ENCODE results near the gene SMG6. TPM values are rescaled to one million over a fixed set of nuclear protein-coding genes. Genes with fewer than 3 reads are reported as not detected.

Gene SMG6
- total and polyA plus RNA-seq, 2 of the 8 experiments (the other 6 are each of a cell fraction or from before 2014, with no cell fraction given), result 18.5 to 25.2 TPM

DNA sequence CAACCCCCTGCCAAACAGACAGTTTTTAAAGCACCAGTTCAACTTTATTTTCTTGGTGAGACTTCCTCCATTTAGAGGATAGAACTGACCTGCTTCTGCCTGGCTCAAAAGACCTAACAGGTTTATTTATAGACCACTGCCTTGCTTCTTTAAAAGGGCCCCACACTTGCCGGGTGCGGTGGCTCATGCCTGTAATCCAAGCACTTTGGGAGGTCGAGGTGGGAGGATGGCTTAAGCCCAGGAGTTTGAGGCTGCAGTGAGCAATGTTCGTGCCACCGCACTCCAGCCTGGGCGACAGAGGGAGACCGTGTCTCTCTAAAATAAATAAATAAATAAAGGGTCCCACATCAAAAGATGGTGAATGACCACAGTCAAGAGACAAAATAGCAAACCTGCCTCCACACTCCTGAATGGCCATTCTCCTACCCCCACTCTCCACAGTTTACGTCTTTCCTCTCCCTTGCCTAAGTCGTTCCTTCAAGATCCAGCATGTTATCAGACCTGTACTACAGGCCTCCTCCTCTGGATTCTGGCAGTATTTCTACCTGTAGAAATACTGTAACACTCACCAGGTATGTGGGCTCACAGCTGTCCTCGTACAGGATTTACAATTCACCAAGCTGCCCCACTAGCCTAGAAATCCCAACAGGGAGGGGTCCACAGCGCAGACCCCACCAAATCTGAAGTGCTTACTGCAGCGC lies 95.6 kb downstream of the SMG6 start:
- FAIRE-seq (no peak), DNase-seq (ENCODE audit: low read depth in 1 of 2, low spot score in 2 of 2) (no peak)
- Histone ChIP-seq H2BK120ac (replicated peaks; ENCODE audit: low read depth, low read length) (no peak overlapping the region), H3K4me1 (replicated peaks in 1 of 4; ENCODE audit: control insufficient read depth in 3 of 4, insufficient read depth in 4 of 4, low read length in 3 of 4) (peaks cover 0 to 3% (median 0%) of the 10 kb centered on the region in 4 experiments; a peak in 1 of 7 replicates), H3K36me3 (ENCODE audit: control insufficient read depth in 2 of 4, insufficient read depth in 4 of 4, low read length in 3 of 4) (no peaks in the 10 kb centered on the region), H2AK5ac (ENCODE audit: low read depth, low read length) (no peak overlapping the region), H2BK15ac (ENCODE audit: low read length) (no peak overlapping the region), H2AFZ (ENCODE audit: low read length) (no peak overlapping the region), H3K4ac (replicated peaks; ENCODE audit: insufficient read length, low read depth, low read length) (no peak overlapping the region), H3K23me2 (ENCODE audit: low read depth, low read length) (no peaks in the 10 kb centered on the region), H2BK5ac (ENCODE audit: low read depth, low read length) (no peak overlapping the region), H3K18ac (ENCODE audit: extremely low read depth, low read length) (no peak overlapping the region), H3K4me2 (ENCODE audit: insufficient read depth in 1 of 2, low read depth in 2 of 2, low read length in 2 of 2) (no peak overlapping the region), H3K27me3 (replicated peaks in 1 of 4; ENCODE audit: control insufficient read depth in 3 of 4, extremely low read depth in 1 of 4, insufficient read depth in 3 of 4, low read length in 3 of 4) (no peaks in the 10 kb centered on the region), H2BK12ac (ENCODE audit: low read depth, low read length) (no peak overlapping the region), H4K5ac (ENCODE audit: insufficient read length, low read depth, low read length) (no peak overlapping the region), H4K8ac (ENCODE audit: extremely low read depth, insufficient read depth, low read length) (no peak overlapping the region), H3K4me3 (ENCODE audit: extremely low read depth in 1 of 4, insufficient read depth in 2 of 4, low read depth in 3 of 4, low read length in 4 of 4) (no peak overlapping the region), H3K9ac (replicated peaks in 1 of 4; ENCODE audit: extremely low read depth in 1 of 4, low read depth in 3 of 4, low read length in 3 of 4) (no peak overlapping the region), H3K23ac (ENCODE audit: insufficient read length) (no peak overlapping the region), H3K27ac (ENCODE audit: low read depth, low read length) (no peak overlapping the region), H3K56ac (replicated peaks; ENCODE audit: insufficient read length, low read depth, low read length) (no peak overlapping the region), H4K20me1 (replicated peaks in 1 of 2; ENCODE audit: control insufficient read depth in 1 of 2, insufficient read depth in 2 of 2, low read length in 2 of 2) (no peaks in the 10 kb centered on the region), H3K14ac (ENCODE audit: insufficient read length) (no peak overlapping the region), H2BK20ac (ENCODE audit: low read length) (no peak overlapping the region), H4K91ac (replicated peaks; ENCODE audit: insufficient read length, low read length) (no peak overlapping the region), H3K79me1 (ENCODE audit: low read depth, low read length) (no peaks in the 10 kb centered on the region), H3K9me3 (ENCODE audit: insufficient read depth in 2 of 2, low read depth in 1 of 2, low read length in 1 of 2) (no peaks in the 10 kb centered on the region), H3K79me2 (ENCODE audit: control insufficient read depth in 1 of 2, insufficient read depth in 2 of 2, low read length in 2 of 2) (no peaks in the 10 kb centered on the region)
- ChIA-PET CTCF (ENCODE audit: partially characterized antibody) (interaction anchor here (0.6 to 2.5 kb wide), 7 partner anchors 13 to 132 kb away, joined by 3 to 13 read pairs (median 4); no protein-coding TSS in a partner anchor), POLR2A (ENCODE audit: partially characterized antibody) (interaction anchor here (0.5 to 1.4 kb wide), 5 partner anchors 10 to 95 kb away, joined by 3 to 5 read pairs (median 4); no protein-coding TSS in a partner anchor)
- TF ChIP-seq POLR2AphosphoS5 (IDR thresholded peaks at IDR 0.05; ENCODE audit: low read depth, low read length), result no peak
- TF ChIP-seq, protein P1, sequence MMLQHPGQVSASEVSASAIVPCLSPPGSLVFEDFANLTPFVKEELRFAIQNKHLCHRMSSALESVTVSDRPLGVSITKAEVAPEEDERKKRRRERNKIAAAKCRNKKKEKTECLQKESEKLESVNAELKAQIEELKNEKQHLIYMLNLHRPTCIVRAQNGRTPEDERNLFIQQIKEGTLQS (IDR thresholded peaks at IDR 0.05; ENCODE audit: insufficient read depth, low read depth, low read length), result no peak
- 91% methylated on average over 12 of the region's 12 CpGs; no CpG with 5 or more reads in 1 of the 2 experiments for WGBS, 2 experiments (ENCODE audit: extremely low coverage in 1 of 2, insufficient coverage in 1 of 2, insufficient read length in 1 of 2, insufficient replicate concordance in 2 of 2, low coverage in 1 of 2, low lambda C conversion rate in 2 of 2, missing lambda C conversion rate in 1 of 2)
